HepG2 (cell line): ENCODE measurements around the gene TTYH1. TPM values are rescaled to one million over a fixed set of nuclear protein-coding genes. Genes with fewer than 3 reads are reported as not detected.

Source experiments
- E2F5 ChIP-seq: sonication (generic); formaldehyde crosslinking; conservative IDR thresholded peaks from 2 replicates; pipeline ENCODE4 v1.4.0; 2020; ENCODE audit warnings: missing genetic modification reagents
- FOSL2 ChIP-seq: sonication (generic); formaldehyde crosslinking; IDR thresholded peaks from 2 replicates; pipeline ENCODE4 v1.4.0; 2020; ENCODE audit warnings: missing genetic modification reagents
- KLF15 ChIP-seq: sonication (generic); formaldehyde crosslinking; IDR thresholded peaks from 2 replicates; pipeline ENCODE4 v1.8.1; 2023; ENCODE audit warnings: borderline replicate concordance, mild to moderate bottlenecking, inconsistent platforms, missing genetic modification reagents, mixed read lengths
- PITX1 ChIP-seq: sonication (generic); formaldehyde crosslinking; IDR thresholded peaks from 2 replicates; pipeline ENCODE4 v1.5.1; 2020; ENCODE audit warnings: mild to moderate bottlenecking, missing genetic modification reagents
- YEATS2 ChIP-seq: sonication (generic); formaldehyde crosslinking; IDR thresholded peaks from 2 replicates; pipeline ENCODE4 v1.4.0; 2020; ENCODE audit warnings: missing genetic modification reagents, borderline replicate concordance
- ZNF317 ChIP-seq: sonication (generic); formaldehyde crosslinking; IDR thresholded peaks from 2 replicates; pipeline ENCODE4 v1.5.0; 2020; ENCODE audit warnings: mild to moderate bottlenecking, missing genetic modification reagents
- ZNF34 ChIP-seq: sonication (generic); formaldehyde crosslinking; IDR thresholded peaks from 2 replicates; pipeline ENCODE4 v1.4.0; 2020; ENCODE audit warnings: mild to moderate bottlenecking, missing genetic modification reagents, borderline replicate concordance
- ZNF503 ChIP-seq: sonication (generic); formaldehyde crosslinking; IDR thresholded peaks from 2 replicates; pipeline ENCODE4 v1.4.0; 2020; ENCODE audit warnings: missing genetic modification reagents
- ZNF564 ChIP-seq: sonication (generic); formaldehyde crosslinking; IDR thresholded peaks from 2 replicates; pipeline ENCODE4 v1.8.1; 2023; ENCODE audit warnings: mild to moderate bottlenecking, missing genetic modification reagents
- ZNF703 ChIP-seq: sonication (generic); formaldehyde crosslinking; IDR thresholded peaks from 2 replicates; pipeline ENCODE4 v1.5.1; 2020; ENCODE audit warnings: missing genetic modification reagents, mild to moderate bottlenecking, moderate library complexity, borderline replicate concordance
- polyA plus RNA-seq, 8 experiments: library from polyadenylated mRNA; depleted of rRNA in 3 of 8; stranded (reverse) in 7 of 8; unstranded in 1 of 8; fragments of >200 nt; fragmentation: Illumina TruSeq in 4 of 8; extraction: Trizol in 4 of 8; gene quantifications; 2 replicates each; pipeline versions ENCODE4 v1.2.1 to v1.2.3, GENCODE V29; 2011 to 2016; ENCODE audit warnings: low read depth in 4 of 8, missing spikeins in 1 of 8, mixed read lengths in 1 of 8; ENCODE audit not compliant: insufficient read depth in 1 of 8
- total RNA-seq, 5 experiments: library from RNA; depleted of rRNA; stranded (reverse); fragments of >200 nt; fragmentation: Illumina TruSeq; extraction: Trizol; gene quantifications; 2 replicates each; pipeline ENCODE4 v1.2.3, GENCODE V29; 2016; ENCODE audit warnings: low read depth in 1 of 5
- TF ChIP-seq, protein P1 (sequence below): sonication (generic); formaldehyde crosslinking; IDR thresholded peaks from 2 replicates; pipeline ENCODE4 v1.5.0; 2020; ENCODE audit warnings: mild to moderate bottlenecking, missing genetic modification reagents, borderline replicate concordance
- TF ChIP-seq, protein P2 (sequence below): sonication (generic); formaldehyde crosslinking; IDR thresholded peaks from 2 replicates; pipeline ENCODE4 v1.4.0; 2020; ENCODE audit warnings: mild to moderate bottlenecking, missing genetic modification reagents, borderline replicate concordance
- TF ChIP-seq, protein P3 (sequence below): sonication (generic); formaldehyde crosslinking; IDR thresholded peaks from 2 replicates; pipeline ENCODE4 v1.8.0; 2022; ENCODE audit warnings: mild to moderate bottlenecking, missing genetic modification reagents

Gene TTYH1
- total and polyA plus RNA-seq, 2 of the 13 experiments (the other 11 are each of a cell fraction or from before 2014, with no cell fraction given) = 6.9 to 19.9 TPM

GRCh38 chr19:54420383-54421168, 5.3 kb downstream of the TTYH1 start (continued):
- peak; percentile 60; the same call in 1 of the 2 replicates for TF ChIP-seq ZNF503 (CRISPR knock-in tag)
- TF ChIP-seq PITX1 (CRISPR knock-in tag) = peak; percentile 55; the same call in 1 of the 2 replicates
- TF ChIP-seq ZNF564 (CRISPR knock-in tag) = peak; percentile 51; the same call in 1 of the 2 replicates
- TF ChIP-seq, protein P1, sequence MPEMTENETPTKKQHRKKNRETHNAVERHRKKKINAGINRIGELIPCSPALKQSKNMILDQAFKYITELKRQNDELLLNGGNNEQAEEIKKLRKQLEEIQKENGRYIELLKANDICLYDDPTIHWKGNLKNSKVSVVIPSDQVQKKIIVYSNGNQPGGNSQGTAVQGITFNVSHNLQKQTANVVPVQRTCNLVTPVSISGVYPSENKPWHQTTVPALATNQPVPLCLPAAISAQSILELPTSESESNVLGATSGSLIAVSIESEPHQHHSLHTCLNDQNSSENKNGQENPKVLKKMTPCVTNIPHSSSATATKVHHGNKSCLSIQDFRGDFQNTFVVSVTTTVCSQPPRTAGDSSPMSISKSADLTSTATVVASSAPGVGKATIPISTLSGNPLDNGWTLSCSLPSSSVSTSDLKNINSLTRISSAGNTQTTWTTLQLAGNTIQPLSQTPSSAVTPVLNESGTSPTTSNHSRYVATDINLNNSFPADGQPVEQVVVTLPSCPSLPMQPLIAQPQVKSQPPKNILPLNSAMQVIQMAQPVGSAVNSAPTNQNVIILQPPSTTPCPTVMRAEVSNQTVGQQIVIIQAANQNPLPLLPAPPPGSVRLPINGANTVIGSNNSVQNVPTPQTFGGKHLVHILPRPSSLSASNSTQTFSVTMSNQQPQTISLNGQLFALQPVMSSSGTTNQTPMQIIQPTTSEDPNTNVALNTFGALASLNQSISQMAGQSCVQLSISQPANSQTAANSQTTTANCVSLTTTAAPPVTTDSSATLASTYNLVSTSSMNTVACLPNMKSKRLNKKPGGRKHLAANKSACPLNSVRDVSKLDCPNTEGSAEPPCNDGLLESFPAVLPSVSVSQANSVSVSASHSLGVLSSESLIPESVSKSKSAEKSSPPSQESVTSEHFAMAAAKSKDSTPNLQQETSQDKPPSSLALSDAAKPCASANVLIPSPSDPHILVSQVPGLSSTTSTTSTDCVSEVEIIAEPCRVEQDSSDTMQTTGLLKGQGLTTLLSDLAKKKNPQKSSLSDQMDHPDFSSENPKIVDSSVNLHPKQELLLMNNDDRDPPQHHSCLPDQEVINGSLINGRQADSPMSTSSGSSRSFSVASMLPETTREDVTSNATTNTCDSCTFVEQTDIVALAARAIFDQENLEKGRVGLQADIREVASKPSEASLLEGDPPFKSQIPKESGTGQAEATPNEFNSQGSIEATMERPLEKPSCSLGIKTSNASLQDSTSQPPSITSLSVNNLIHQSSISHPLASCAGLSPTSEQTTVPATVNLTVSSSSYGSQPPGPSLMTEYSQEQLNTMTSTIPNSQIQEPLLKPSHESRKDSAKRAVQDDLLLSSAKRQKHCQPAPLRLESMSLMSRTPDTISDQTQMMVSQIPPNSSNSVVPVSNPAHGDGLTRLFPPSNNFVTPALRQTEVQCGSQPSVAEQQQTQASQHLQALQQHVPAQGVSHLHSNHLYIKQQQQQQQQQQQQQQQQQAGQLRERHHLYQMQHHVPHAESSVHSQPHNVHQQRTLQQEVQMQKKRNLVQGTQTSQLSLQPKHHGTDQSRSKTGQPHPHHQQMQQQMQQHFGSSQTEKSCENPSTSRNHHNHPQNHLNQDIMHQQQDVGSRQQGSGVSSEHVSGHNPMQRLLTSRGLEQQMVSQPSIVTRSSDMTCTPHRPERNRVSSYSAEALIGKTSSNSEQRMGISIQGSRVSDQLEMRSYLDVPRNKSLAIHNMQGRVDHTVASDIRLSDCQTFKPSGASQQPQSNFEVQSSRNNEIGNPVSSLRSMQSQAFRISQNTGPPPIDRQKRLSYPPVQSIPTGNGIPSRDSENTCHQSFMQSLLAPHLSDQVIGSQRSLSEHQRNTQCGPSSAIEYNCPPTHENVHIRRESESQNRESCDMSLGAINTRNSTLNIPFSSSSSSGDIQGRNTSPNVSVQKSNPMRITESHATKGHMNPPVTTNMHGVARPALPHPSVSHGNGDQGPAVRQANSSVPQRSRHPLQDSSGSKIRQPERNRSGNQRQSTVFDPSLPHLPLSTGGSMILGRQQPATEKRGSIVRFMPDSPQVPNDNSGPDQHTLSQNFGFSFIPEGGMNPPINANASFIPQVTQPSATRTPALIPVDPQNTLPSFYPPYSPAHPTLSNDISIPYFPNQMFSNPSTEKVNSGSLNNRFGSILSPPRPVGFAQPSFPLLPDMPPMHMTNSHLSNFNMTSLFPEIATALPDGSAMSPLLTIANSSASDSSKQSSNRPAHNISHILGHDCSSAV (CRISPR knock-in tag) = no peak
- no peak for TF ChIP-seq ZNF34 (CRISPR knock-in tag)
- peak; percentile 32; the same call in 1 of the 2 replicates for TF ChIP-seq ZNF317 (CRISPR knock-in tag)
- peak; percentile 21; the same call in 1 of the 2 replicates for TF ChIP-seq YEATS2 (CRISPR knock-in tag)
- 0 out of 2 replicates have a peak, but pooled peaks have one; percentile 27 for TF ChIP-seq E2F5 (CRISPR knock-in tag)
- TF ChIP-seq ZNF703 (CRISPR knock-in tag) = no peak
- 0 out of 2 replicates have a peak, but pooled peaks have one; percentile 17 for TF ChIP-seq FOSL2 (CRISPR knock-in tag)
- TF ChIP-seq, protein P2, sequence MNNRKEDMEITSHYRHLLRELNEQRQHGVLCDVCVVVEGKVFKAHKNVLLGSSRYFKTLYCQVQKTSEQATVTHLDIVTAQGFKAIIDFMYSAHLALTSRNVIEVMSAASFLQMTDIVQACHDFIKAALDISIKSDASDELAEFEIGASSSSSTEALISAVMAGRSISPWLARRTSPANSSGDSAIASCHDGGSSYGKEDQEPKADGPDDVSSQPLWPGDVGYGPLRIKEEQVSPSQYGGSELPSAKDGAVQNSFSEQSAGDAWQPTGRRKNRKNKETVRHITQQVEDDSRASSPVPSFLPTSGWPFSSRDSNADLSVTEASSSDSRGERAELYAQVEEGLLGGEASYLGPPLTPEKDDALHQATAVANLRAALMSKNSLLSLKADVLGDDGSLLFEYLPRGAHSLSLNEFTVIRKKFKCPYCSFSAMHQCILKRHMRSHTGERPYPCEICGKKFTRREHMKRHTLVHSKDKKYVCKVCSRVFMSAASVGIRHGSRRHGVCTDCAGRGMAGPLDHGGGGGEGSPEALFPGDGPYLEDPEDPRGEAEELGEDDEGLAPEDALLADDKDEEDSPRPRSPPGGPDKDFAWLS = 0 out of 2 replicates have a peak, but pooled peaks have one; percentile 33
- peak; percentile 52; the same call in 1 of the 2 replicates for TF ChIP-seq KLF15 (CRISPR knock-in tag)
- TF ChIP-seq, protein P3, sequence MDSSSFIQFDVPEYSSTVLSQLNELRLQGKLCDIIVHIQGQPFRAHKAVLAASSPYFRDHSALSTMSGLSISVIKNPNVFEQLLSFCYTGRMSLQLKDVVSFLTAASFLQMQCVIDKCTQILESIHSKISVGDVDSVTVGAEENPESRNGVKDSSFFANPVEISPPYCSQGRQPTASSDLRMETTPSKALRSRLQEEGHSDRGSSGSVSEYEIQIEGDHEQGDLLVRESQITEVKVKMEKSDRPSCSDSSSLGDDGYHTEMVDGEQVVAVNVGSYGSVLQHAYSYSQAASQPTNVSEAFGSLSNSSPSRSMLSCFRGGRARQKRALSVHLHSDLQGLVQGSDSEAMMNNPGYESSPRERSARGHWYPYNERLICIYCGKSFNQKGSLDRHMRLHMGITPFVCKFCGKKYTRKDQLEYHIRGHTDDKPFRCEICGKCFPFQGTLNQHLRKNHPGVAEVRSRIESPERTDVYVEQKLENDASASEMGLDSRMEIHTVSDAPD (CRISPR knock-in tag) = no peak
